Trophoblast cell (in vitro differentiated cells and primary cell): Measurements from ENCODE around the gene ASB2.

Experiments used
- DNase-seq, 2 donors: peaks; one replicate each; pipeline ENCODE4 v3.0.0-alpha.2; 2016
- H2AFZ ChIP-seq: 2 replicates; pipeline ENCODE4 v1.6.1; 2013; ENCODE audit warnings: low read length, moderate library complexity, mild to moderate bottlenecking; ENCODE audit not compliant: insufficient read depth, poor library complexity
- H2AK5ac ChIP-seq: 2 replicates; pipeline ENCODE4 v1.6.1; 2013; ENCODE audit warnings: mild to moderate bottlenecking, low read length
- H2BK120ac ChIP-seq: 2 replicates; pipeline ENCODE4 v1.6.1; 2013; ENCODE audit warnings: low read length, mild to moderate bottlenecking, moderate library complexity; ENCODE audit not compliant: insufficient read depth, poor library complexity
- H2BK12ac ChIP-seq: 2 replicates; pipeline ENCODE4 v1.6.1; 2013; ENCODE audit warnings: mild to moderate bottlenecking, low read length, moderate library complexity
- H2BK5ac ChIP-seq: 2 replicates; pipeline ENCODE4 v1.6.1; 2013; ENCODE audit warnings: low read length, low read depth, moderate library complexity, mild to moderate bottlenecking; ENCODE audit not compliant: poor library complexity
- H3K14ac ChIP-seq: 2 replicates; pipeline ENCODE4 v1.6.1; 2013; ENCODE audit warnings: mild to moderate bottlenecking, low read length
- H3K18ac ChIP-seq: 2 replicates; pipeline ENCODE4 v1.6.1; 2013; ENCODE audit warnings: mild to moderate bottlenecking, low read length
- H3K23ac ChIP-seq: 2 replicates; pipeline ENCODE4 v1.6.1; 2013; ENCODE audit warnings: low read length
- H3K27ac ChIP-seq: 2 replicates; pipeline ENCODE4 v1.5.1; 2013; ENCODE audit warnings: low read depth, mild to moderate bottlenecking, inconsistent platforms, low read length, moderate library complexity
- H3K27me3 ChIP-seq: 2 replicates; pipeline ENCODE4 v1.6.1; 2013; ENCODE audit warnings: inconsistent platforms, mild to moderate bottlenecking, low read length, moderate library complexity; ENCODE audit not compliant: insufficient read depth
- H3K36me3 ChIP-seq, 2 experiments: 1 replicate in 1 of 2; 2 replicates in 1 of 2; pipeline ENCODE4 v1.6.1; 2013; ENCODE audit warnings: low read length in 2 of 2, mild to moderate bottlenecking in 2 of 2, moderate library complexity in 1 of 2; ENCODE audit not compliant: insufficient read depth in 2 of 2, control insufficient read depth in 1 of 2
- H3K4ac ChIP-seq: 2 replicates; pipeline ENCODE4 v1.6.1; 2013; ENCODE audit warnings: low read depth, mild to moderate bottlenecking, low read length, moderate library complexity
- H3K4me1 ChIP-seq, 2 experiments: 1 replicate in 1 of 2; 2 replicates in 1 of 2; pipeline ENCODE4 v1.6.1; 2013; ENCODE audit warnings: low read length in 2 of 2, mild to moderate bottlenecking in 2 of 2, moderate library complexity in 1 of 2; ENCODE audit not compliant: insufficient read depth in 2 of 2, control insufficient read depth in 1 of 2
- H3K4me2 ChIP-seq: 2 replicates; pipeline ENCODE4 v1.6.1; 2013; ENCODE audit warnings: inconsistent platforms, mild to moderate bottlenecking, low read length, moderate library complexity
- H3K4me3 ChIP-seq: 2 replicates; pipeline ENCODE4 v1.5.1; 2013; ENCODE audit warnings: mild to moderate bottlenecking, low read depth, low read length, inconsistent platforms
- H3K79me1 ChIP-seq: one replicate; pipeline ENCODE4 v1.6.1; 2013; ENCODE audit warnings: low read length
- H3K79me2 ChIP-seq: 2 replicates; pipeline ENCODE4 v1.6.1; 2013; ENCODE audit warnings: low read length, mild to moderate bottlenecking; ENCODE audit not compliant: control insufficient read depth, insufficient read depth, poor library complexity
- H3K9ac ChIP-seq: 2 replicates; pipeline ENCODE4 v1.6.1; 2013; ENCODE audit warnings: mild to moderate bottlenecking, low read length
- H3K9me3 ChIP-seq: 2 replicates; pipeline ENCODE4 v1.6.1; 2013; ENCODE audit warnings: low read depth, mild to moderate bottlenecking, control low read depth, inconsistent platforms, low read length; ENCODE audit not compliant: insufficient read depth
- H4K12ac ChIP-seq: 2 replicates; pipeline ENCODE4 v1.6.1; 2013; ENCODE audit warnings: low read depth, mild to moderate bottlenecking, low read length, moderate library complexity
- H4K8ac ChIP-seq: 2 replicates; pipeline ENCODE4 v1.6.1; 2013; ENCODE audit warnings: low read depth, mild to moderate bottlenecking, low read length, moderate library complexity
- H4K91ac ChIP-seq: one replicate; pipeline ENCODE4 v1.6.1; 2013; ENCODE audit warnings: low read depth, mild to moderate bottlenecking, low read length, moderate library complexity
- WGBS: extraction: QIAGEN DNeasy Blood & Tissue Kit; methylation state at CpG from one replicate; pipeline ENCODE4 v1.1.7; 2013; ENCODE audit warnings: missing lambda C conversion rate; ENCODE audit not compliant: insufficient read length, insufficient coverage; ENCODE audit errors: extremely low coverage; 5-methylcytosine and 5-hydroxymethylcytosine counted together

The ASB2 gene

DNA sequence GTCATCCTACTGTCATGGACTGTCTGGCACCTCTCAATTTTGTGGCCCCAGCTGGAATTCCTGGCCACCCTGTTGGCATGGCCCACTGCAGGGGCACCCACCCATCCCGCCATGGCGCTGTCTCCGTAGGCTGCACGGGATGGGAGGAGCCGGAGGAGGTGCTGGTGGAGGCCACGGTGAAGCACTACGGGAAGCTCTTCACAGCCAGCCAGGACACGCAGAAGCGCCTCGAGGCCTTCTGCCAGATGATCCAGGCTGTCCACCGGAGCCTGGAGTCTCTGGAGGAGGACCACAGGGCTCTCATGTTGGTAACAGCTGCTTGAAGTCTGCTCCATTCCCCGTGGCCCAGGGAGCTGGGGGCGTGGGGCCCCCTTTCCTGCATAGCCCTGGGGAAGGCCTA, 24.6 kb upstream of the ASB2 start:
- H3K18ac ChIP-seq = no peak overlapping the region
- no peaks in the 10 kb centered on the region for H3K79me1 ChIP-seq
- no peak overlapping the region for H2BK12ac ChIP-seq
- H3K27ac ChIP-seq = no peak overlapping the region
- H3K14ac ChIP-seq = no peak overlapping the region
- no peak for DNase-seq
- H3K79me2 ChIP-seq = no peaks in the 10 kb centered on the region
- H3K9ac ChIP-seq = no peak overlapping the region
- no peak overlapping the region for H4K91ac ChIP-seq
- no peak overlapping the region for H2AFZ ChIP-seq
- no peak overlapping the region for H3K4me2 ChIP-seq
- WGBS = no CpG with 5 or more reads among the region's 13 CpGs
- H2BK5ac ChIP-seq = no peak overlapping the region
- no peak overlapping the region for H3K23ac ChIP-seq
- H3K4me3 ChIP-seq = no peak overlapping the region
- H4K8ac ChIP-seq = no peak overlapping the region
- H3K9me3 ChIP-seq = no peaks in the 10 kb centered on the region
- no peak overlapping the region for H3K4ac ChIP-seq
- H4K12ac ChIP-seq = no peak overlapping the region
- peaks cover 0 to 6% of the 10 kb centered on the region in 2 experiments for H3K4me1 ChIP-seq
- no peak overlapping the region for H2BK120ac ChIP-seq
- H2AK5ac ChIP-seq = no peak overlapping the region
- no peaks in the 10 kb centered on the region for H3K36me3 ChIP-seq
- H3K27me3 ChIP-seq = no peaks in the 10 kb centered on the region

DNA sequence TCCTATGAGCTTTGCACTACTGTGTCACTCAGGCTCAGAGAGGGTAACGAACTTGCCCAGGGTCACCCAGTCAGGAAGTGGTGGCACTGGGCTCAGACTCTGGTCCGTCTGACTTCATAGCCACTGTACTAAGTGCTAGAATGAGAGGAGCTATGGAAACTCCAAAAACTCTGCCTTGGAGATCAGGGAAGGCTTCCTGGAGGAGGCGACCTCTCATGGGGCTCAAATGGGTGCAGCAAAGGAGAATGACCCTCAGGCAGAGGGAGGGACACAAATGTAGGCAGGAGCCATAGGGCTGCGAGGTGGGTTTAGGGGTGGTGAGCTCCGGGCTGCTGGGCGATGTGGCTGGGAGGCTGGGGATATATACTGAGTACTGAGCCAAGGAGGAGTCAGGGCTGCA, 23.9 kb upstream of the ASB2 start:
- Histone ChIP-seq H3K4me1 (peaks cover 0 to 6% of the 10 kb centered on the region in 2 experiments), H4K12ac (no peak overlapping the region), H3K27me3 (no peaks in the 10 kb centered on the region), H3K36me3 (no peaks in the 10 kb centered on the region), H4K91ac (peak overlapping the region; percentile 4), H2AK5ac (no peak overlapping the region), H2BK5ac (no peak overlapping the region), H3K27ac (no peak overlapping the region), H3K23ac (no peak overlapping the region), H2AFZ (no peak overlapping the region), H3K4me2 (no peak overlapping the region), H4K8ac (no peak overlapping the region), H3K9ac (no peak overlapping the region), H3K18ac (no peak overlapping the region), H3K14ac (no peak overlapping the region), H3K9me3 (no peaks in the 10 kb centered on the region), H3K4ac (no peak overlapping the region), H2BK120ac (peak overlapping the region; percentile 5), H3K79me2 (no peaks in the 10 kb centered on the region), H3K79me1 (no peaks in the 10 kb centered on the region), H3K4me3 (no peak overlapping the region), H2BK12ac (no peak overlapping the region)
- no peak for DNase-seq
- no CpG with 5 or more reads among the region's 6 CpGs for WGBS

DNA sequence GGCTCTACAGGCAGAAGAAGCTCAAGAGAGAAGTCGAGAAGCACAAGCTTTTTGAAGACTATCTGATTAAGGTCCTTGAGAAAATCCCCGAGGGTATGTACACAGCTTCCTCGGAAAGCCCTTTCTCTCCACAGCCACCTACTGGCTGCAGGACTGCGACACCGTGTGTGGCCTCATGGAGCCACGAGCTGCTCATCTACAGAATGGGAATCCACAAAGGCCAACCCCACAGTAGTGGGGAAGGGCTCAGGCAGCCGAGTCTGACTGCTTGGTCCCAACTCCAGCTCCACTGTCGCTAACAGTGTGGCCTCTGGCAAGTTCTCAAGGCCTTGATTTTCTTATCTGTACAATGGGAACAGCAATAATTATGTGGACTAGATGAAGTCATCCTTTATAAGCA, 23.2 kb upstream of the ASB2 start:
- H3K4ac ChIP-seq = no peak overlapping the region
- no peak overlapping the region for H2BK120ac ChIP-seq
- H3K4me1 ChIP-seq = peaks cover 0 to 6% of the 10 kb centered on the region in 2 experiments
- H3K4me2 ChIP-seq = no peak overlapping the region
- H3K36me3 ChIP-seq = no peaks in the 10 kb centered on the region
- no peak overlapping the region for H3K14ac ChIP-seq
- H3K9ac ChIP-seq = no peak overlapping the region
- no peak overlapping the region for H3K4me3 ChIP-seq
- peak; percentile 7 to 34 for DNase-seq
- no peak overlapping the region for H4K8ac ChIP-seq
- no peak overlapping the region for H3K18ac ChIP-seq
- no peaks in the 10 kb centered on the region for H3K9me3 ChIP-seq
- H3K27me3 ChIP-seq = no peaks in the 10 kb centered on the region
- no peaks in the 10 kb centered on the region for H3K79me2 ChIP-seq
- no peak overlapping the region for H3K27ac ChIP-seq
- H2AK5ac ChIP-seq = no peak overlapping the region
- H3K23ac ChIP-seq = no peak overlapping the region
- no CpG with 5 or more reads among the region's 8 CpGs for WGBS
- H2AFZ ChIP-seq = no peak overlapping the region
- H2BK12ac ChIP-seq = no peak overlapping the region
- H4K91ac ChIP-seq = no peak overlapping the region
- no peak overlapping the region for H4K12ac ChIP-seq
- H2BK5ac ChIP-seq = no peak overlapping the region
- H3K79me1 ChIP-seq = no peaks in the 10 kb centered on the region

DNA sequence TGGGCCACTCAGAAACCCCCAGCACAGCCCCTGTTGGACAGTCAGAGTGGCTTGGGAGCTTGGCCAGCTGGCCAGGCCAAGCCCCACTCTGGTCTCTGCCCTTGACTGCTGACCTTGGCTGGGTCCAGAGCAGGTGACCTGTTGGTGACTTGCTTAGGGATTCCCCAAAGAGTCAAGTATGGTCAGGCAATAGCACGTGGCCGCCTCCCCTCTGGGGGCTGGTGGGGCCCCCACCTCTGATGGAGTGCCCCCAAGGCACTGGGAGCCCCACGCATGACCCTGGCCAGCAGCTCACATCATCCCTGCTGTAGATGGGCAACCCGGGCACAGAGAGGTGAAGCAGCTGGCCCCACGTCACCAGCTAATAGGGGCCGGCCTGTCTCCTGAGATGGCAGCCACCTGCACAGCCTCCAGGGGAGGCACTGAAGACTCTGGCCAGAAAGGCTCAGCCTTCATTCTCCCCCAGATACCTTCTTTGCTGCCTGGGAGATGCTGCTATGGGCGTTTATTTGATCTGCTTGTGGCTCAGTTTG, 22.6 kb upstream of the ASB2 start:
- Histone ChIP-seq H2AFZ (no peak overlapping the region), H3K9me3 (no peaks in the 10 kb centered on the region), H4K8ac (no peak overlapping the region), H3K4ac (no peak overlapping the region), H3K36me3 (no peaks in the 10 kb centered on the region), H3K27ac (no peak overlapping the region), H2BK12ac (no peak overlapping the region), H2BK120ac (no peak overlapping the region), H2AK5ac (no peak overlapping the region), H4K91ac (peak overlapping the region; percentile 28), H3K4me1 (peaks cover 0 to 6% of the 10 kb centered on the region in 2 experiments), H3K4me2 (no peak overlapping the region), H3K18ac (no peak overlapping the region), H4K12ac (no peak overlapping the region), H3K79me2 (no peaks in the 10 kb centered on the region), H3K9ac (no peak overlapping the region), H3K14ac (no peak overlapping the region), H3K79me1 (no peaks in the 10 kb centered on the region), H2BK5ac (no peak overlapping the region), H3K23ac (no peak overlapping the region), H3K4me3 (no peak overlapping the region), H3K27me3 (no peaks in the 10 kb centered on the region)
- no CpG with 5 or more reads among the region's 7 CpGs for WGBS
- DNase-seq = no peak
